Colonic mucosa (tissue), 4 donors: ENCODE data around the gene PGBD4. TPM values are rescaled to one million over a fixed set of nuclear protein-coding genes. Genes with fewer than 3 reads are reported as not detected.

ENCODE experiments used
- DNase-seq: peaks from one replicate; pipeline ENCODE4 v3.0.0-alpha.2; 2020
- H3K27ac ChIP-seq: fragments of 200-600 bp; one replicate; pipeline ENCODE4 v1.8.0; 2021
- H3K27me3 ChIP-seq: fragments of 200-600 bp; one replicate; pipeline ENCODE4 v1.8.0; 2021
- H3K36me3 ChIP-seq: fragments of 200-600 bp; one replicate; pipeline ENCODE4 v1.8.0; 2021
- H3K4me1 ChIP-seq: fragments of 200-600 bp; one replicate; pipeline ENCODE4 v1.8.0; 2021; ENCODE audit warnings: mild to moderate bottlenecking
- H3K4me3 ChIP-seq: fragments of 200-600 bp; one replicate; pipeline ENCODE4 v1.8.0; 2021
- H3K9ac ChIP-seq, 2 donors: one replicate each; pipeline ENCODE4 v1.7.0; 2013; ENCODE audit warnings: control low read depth in 2 of 2, low read depth in 2 of 2, low read length in 2 of 2
- H3K9me3 ChIP-seq: fragments of 200-600 bp; one replicate; pipeline ENCODE4 v1.8.0; 2021
- intact Hi-C: fragments of 100-400 bp; cut with DNase I; formaldehyde crosslinking; loops from one replicate; pipeline ENCODE4 v1.14.1; 2022
- total RNA-seq, 2 donors: library from RNA; stranded (reverse); fragmentation: NEBNext Ultra II Directional in 1 of 2; extraction: Animal tissue kit (Norgen Biotek cat#: 25700) in 1 of 2; gene quantifications; one replicate each; pipeline ENCODE4 v1.2.1, GENCODE V29; 2021
- TF ChIP-seq, protein P1 (sequence below): fragments of 200-600 bp; IDR thresholded peaks from one replicate; pipeline ENCODE4 v1.8.0; 2022; ENCODE audit warnings: antibody characterized with exemption, mild to moderate bottlenecking
- donor health status: healthy.
- donor health status: DM: no; HTN: no; CAD: no.
- donor health status: DM: no; HTN: no; CAD: no.

The PGBD4 gene
- total RNA-seq, 2 donors from 2014 or later = 0.69 to 1.3 TPM

GRCh38 chr15:34133511-34133910 is 31.6 kb downstream of the PGBD4 start:
- TF ChIP-seq, protein P1, sequence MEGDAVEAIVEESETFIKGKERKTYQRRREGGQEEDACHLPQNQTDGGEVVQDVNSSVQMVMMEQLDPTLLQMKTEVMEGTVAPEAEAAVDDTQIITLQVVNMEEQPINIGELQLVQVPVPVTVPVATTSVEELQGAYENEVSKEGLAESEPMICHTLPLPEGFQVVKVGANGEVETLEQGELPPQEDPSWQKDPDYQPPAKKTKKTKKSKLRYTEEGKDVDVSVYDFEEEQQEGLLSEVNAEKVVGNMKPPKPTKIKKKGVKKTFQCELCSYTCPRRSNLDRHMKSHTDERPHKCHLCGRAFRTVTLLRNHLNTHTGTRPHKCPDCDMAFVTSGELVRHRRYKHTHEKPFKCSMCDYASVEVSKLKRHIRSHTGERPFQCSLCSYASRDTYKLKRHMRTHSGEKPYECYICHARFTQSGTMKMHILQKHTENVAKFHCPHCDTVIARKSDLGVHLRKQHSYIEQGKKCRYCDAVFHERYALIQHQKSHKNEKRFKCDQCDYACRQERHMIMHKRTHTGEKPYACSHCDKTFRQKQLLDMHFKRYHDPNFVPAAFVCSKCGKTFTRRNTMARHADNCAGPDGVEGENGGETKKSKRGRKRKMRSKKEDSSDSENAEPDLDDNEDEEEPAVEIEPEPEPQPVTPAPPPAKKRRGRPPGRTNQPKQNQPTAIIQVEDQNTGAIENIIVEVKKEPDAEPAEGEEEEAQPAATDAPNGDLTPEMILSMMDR = no peak
- no peak overlapping the region for H3K9ac ChIP-seq
- H3K27ac ChIP-seq = no peak overlapping the region
- H3K36me3 ChIP-seq = no peaks in the 10 kb centered on the region
- no peaks in the 10 kb centered on the region for H3K9me3 ChIP-seq
- no peaks in the 10 kb centered on the region for H3K27me3 ChIP-seq
- no peak for DNase-seq
- no peaks in the 10 kb centered on the region for H3K4me1 ChIP-seq
- intact Hi-C loops = no loop called here
- H3K4me3 ChIP-seq = no peak overlapping the region

DNA sequence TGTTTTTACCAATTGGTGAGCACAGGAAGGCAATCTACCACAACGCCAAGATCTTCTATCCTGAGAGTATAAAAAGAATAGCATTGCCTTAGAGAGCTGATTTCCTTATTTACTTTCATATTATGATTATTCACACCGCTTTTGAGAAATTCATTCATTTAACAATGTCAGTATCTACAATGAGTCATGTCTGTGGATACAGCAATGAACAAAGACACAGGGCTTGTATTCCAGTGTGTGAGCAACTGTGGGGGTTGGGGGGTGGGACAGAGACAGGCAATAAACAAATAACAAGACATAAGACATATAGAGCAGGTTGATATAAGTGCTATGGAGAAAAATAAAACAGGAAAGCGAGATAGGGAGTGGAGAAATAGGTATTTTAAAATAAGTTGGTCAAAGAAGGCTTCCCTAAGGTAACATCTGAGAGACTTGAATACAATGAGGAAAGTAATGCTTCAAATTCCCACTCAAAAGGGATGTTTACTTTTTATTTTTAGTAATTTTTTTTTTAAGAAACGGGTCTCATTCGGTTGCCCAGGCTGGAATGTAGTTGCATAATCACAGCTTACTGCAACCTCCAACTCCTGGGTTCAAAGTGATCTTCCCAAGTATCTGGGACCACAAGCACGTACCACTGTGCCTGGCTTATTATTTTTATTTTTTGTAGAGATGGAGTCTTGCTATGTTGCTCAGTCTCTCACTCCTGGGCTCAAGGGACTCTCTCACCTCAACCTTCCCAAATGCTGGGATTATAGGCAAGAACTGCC is 45.7 kb downstream of the PGBD4 start:
- Histone ChIP-seq H3K27ac (no peak overlapping the region), H3K36me3 (peaks cover 6% of the 10 kb centered on the region), H3K4me1 (no peaks in the 10 kb centered on the region), H3K27me3 (no peaks in the 10 kb centered on the region), H3K4me3 (no peak overlapping the region), H3K9me3 (no peaks in the 10 kb centered on the region), H3K9ac (no peak overlapping the region)
- intact Hi-C loops = no loop called here
- TF ChIP-seq, protein P1 = no peak
- DNase-seq = no peak

GRCh38 chr15:34154725-34155204 is 52.9 kb downstream of the PGBD4 start:
- no peak for DNase-seq
- Histone ChIP-seq H3K36me3 (no peaks in the 10 kb centered on the region), H3K9me3 (no peaks in the 10 kb centered on the region), H3K4me1 (no peaks in the 10 kb centered on the region), H3K9ac (no peak overlapping the region), H3K27ac (no peak overlapping the region), H3K27me3 (no peaks in the 10 kb centered on the region), H3K4me3 (no peak overlapping the region)
- intact Hi-C loops = no loop called here
- TF ChIP-seq, protein P1 = no peak

GRCh38 chr15:34155859-34156258 is 54.0 kb downstream of the PGBD4 start:
- Histone ChIP-seq H3K27me3 (no peaks in the 10 kb centered on the region), H3K27ac (no peak overlapping the region), H3K36me3 (no peaks in the 10 kb centered on the region), H3K4me3 (no peak overlapping the region), H3K4me1 (no peaks in the 10 kb centered on the region), H3K9ac (no peak overlapping the region), H3K9me3 (no peaks in the 10 kb centered on the region)
- intact Hi-C loops = no loop called here
- TF ChIP-seq, protein P1 = no peak
- no peak for DNase-seq

Other genes with a start within 250 kb of the PGBD4 start
- not detected for gene CHRM5, start 133.6 kb upstream of the PGBD4 start, total RNA-seq
- 10 to 100 TPM in 1 of 2 donors, 1 to 10 TPM in 1; 10.0 to 13.9 TPM for gene AVEN, start 62.9 kb upstream of the PGBD4 start, total RNA-seq
- gene EMC7, start 221 bp upstream of the PGBD4 start, total RNA-seq = 10 to 100 TPM; 73.1 to 78.6 TPM
- gene KATNBL1, start 108.0 kb downstream of the PGBD4 start, total RNA-seq = 10 to 100 TPM; 37.2 to 43.0 TPM
- gene EMC4, start 122.9 kb downstream of the PGBD4 start, total RNA-seq = 100 to 1,000 TPM in 1 of 2 donors, 10 to 100 TPM in 1; 83.5 to 115 TPM
- gene SLC12A6, start 235.7 kb downstream of the PGBD4 start, total RNA-seq = 10 to 100 TPM; 13.8 to 18.8 TPM
- gene NOP10, start 241.1 kb downstream of the PGBD4 start, total RNA-seq = 100 to 1,000 TPM; 143 to 184 TPM
- not detected for gene NUTM1, start 241.2 kb downstream of the PGBD4 start, total RNA-seq